H9 (cell line): ENCODE data around the gene SLC35A4. TPM values are rescaled to one million over a fixed set of nuclear protein-coding genes. Genes with fewer than 3 reads are reported as not detected.

Source experiments
- DNase-seq: peaks from one replicate; pipeline ENCODE4 v3.0.0-alpha.2; 2017
- H2AFZ ChIP-seq: one replicate; pipeline ENCODE4 v1.6.1; 2013; ENCODE audit warnings: mild to moderate bottlenecking, low read length, control low read depth, moderate library complexity
- H2AK5ac ChIP-seq: 2 replicates; pipeline ENCODE4 v1.6.1; 2013; ENCODE audit warnings: low read length, control low read depth, mixed read lengths; ENCODE audit not compliant: insufficient read length
- H2BK120ac ChIP-seq: one replicate; pipeline ENCODE4 v1.6.1; 2013; ENCODE audit warnings: low read depth, mild to moderate bottlenecking, low read length, control low read depth, inconsistent platforms; ENCODE audit not compliant: poor library complexity, severe bottlenecking
- H2BK12ac ChIP-seq: 2 replicates; pipeline ENCODE4 v1.6.1; 2013; ENCODE audit warnings: low read length, control low read depth, mixed read lengths, low read depth; ENCODE audit not compliant: insufficient read length
- H2BK15ac ChIP-seq: 2 replicates; pipeline ENCODE4 v1.6.1; 2013; ENCODE audit warnings: low read depth, low read length, control low read depth
- H2BK20ac ChIP-seq: one replicate; pipeline ENCODE4 v1.6.1; 2013; ENCODE audit warnings: low read depth, mild to moderate bottlenecking, low read length, control low read depth, inconsistent platforms; ENCODE audit not compliant: poor library complexity, severe bottlenecking
- H2BK5ac ChIP-seq: 2 replicates; pipeline ENCODE4 v1.6.1; 2013; ENCODE audit warnings: low read length, control low read depth, mixed read lengths; ENCODE audit not compliant: insufficient read length
- H3K14ac ChIP-seq: 2 replicates; pipeline ENCODE4 v1.6.1; 2013; ENCODE audit warnings: low read length, control low read depth; ENCODE audit not compliant: insufficient read depth
- H3K18ac ChIP-seq: 2 replicates; pipeline ENCODE4 v1.6.1; 2013; ENCODE audit warnings: low read depth, mild to moderate bottlenecking, mixed read lengths, low read length, control low read depth; ENCODE audit not compliant: insufficient read length
- H3K23ac ChIP-seq: 2 replicates; pipeline ENCODE4 v1.6.1; 2013; ENCODE audit warnings: low read length, control low read depth, mixed read lengths, low read depth; ENCODE audit not compliant: insufficient read length
- H3K23me2 ChIP-seq: 2 replicates; pipeline ENCODE4 v1.6.1; 2013; ENCODE audit warnings: low read depth, mild to moderate bottlenecking, mixed read lengths, low read length, control low read depth; ENCODE audit not compliant: insufficient read length, poor library complexity, severe bottlenecking
- H3K27ac ChIP-seq: 2 replicates; pipeline ENCODE4 v1.5.1; 2013; ENCODE audit warnings: low read length, control low read depth, mixed read lengths, low read depth; ENCODE audit not compliant: insufficient read length
- H3K27me3 ChIP-seq: 2 replicates; pipeline ENCODE4 v1.6.1; 2013; ENCODE audit warnings: low read length, control low read depth, inconsistent platforms; ENCODE audit not compliant: insufficient read depth
- H3K4ac ChIP-seq: 2 replicates; pipeline ENCODE4 v1.6.1; 2013; ENCODE audit warnings: low read depth, mild to moderate bottlenecking, control low read depth, inconsistent platforms, low read length, moderate library complexity
- H3K4me1 ChIP-seq: 2 replicates; pipeline ENCODE4 v1.6.1; 2013; ENCODE audit warnings: low read length, control low read depth, inconsistent platforms; ENCODE audit not compliant: insufficient read depth
- H3K4me2 ChIP-seq: 2 replicates; pipeline ENCODE4 v1.6.1; 2013; ENCODE audit warnings: low read length, control low read depth, mixed read lengths; ENCODE audit not compliant: insufficient read length, insufficient read depth
- H3K56ac ChIP-seq: 2 replicates; pipeline ENCODE4 v1.6.1; 2013; ENCODE audit warnings: low read depth, mild to moderate bottlenecking, mixed read lengths, low read length, control low read depth; ENCODE audit not compliant: insufficient read length
- H3K79me1 ChIP-seq: 2 replicates; pipeline ENCODE4 v1.6.1; 2013; ENCODE audit warnings: low read depth, mild to moderate bottlenecking, moderate library complexity, low read length, control low read depth, inconsistent platforms; ENCODE audit not compliant: insufficient read depth, poor library complexity, severe bottlenecking
- H3K79me2 ChIP-seq: 2 replicates; pipeline ENCODE4 v1.6.1; 2013; ENCODE audit warnings: low read length, control low read depth, inconsistent platforms; ENCODE audit not compliant: insufficient read depth
- H3K9ac ChIP-seq: 2 replicates; pipeline ENCODE4 v1.6.1; 2013; ENCODE audit warnings: low read length, control low read depth, mixed read lengths; ENCODE audit not compliant: insufficient read length; ENCODE audit errors: extremely low read depth
- H3K9me3 ChIP-seq: one replicate; pipeline ENCODE4 v1.6.1; 2013; ENCODE audit warnings: low read depth, low read length, inconsistent platforms; ENCODE audit not compliant: control insufficient read depth
- H3T11ph ChIP-seq: one replicate; pipeline ENCODE4 v1.6.1; 2013; ENCODE audit warnings: mild to moderate bottlenecking, low read length, control low read depth, inconsistent platforms
- H4K20me1 ChIP-seq: one replicate; pipeline ENCODE4 v1.6.1; 2013; ENCODE audit not compliant: control insufficient read depth, insufficient read length, insufficient read depth
- H4K5ac ChIP-seq: 2 replicates; pipeline ENCODE4 v1.6.1; 2013; ENCODE audit warnings: low read depth, mild to moderate bottlenecking, mixed read lengths, low read length, control low read depth; ENCODE audit not compliant: insufficient read length
- H4K8ac ChIP-seq: replicated peaks from 2 replicates; pipeline ENCODE4 v1.6.1; 2013; ENCODE audit warnings: low read length, control low read depth, mixed read lengths, low read depth; ENCODE audit not compliant: insufficient read length
- H4K91ac ChIP-seq: 2 replicates; pipeline ENCODE4 v1.6.1; 2013; ENCODE audit warnings: low read depth, mild to moderate bottlenecking, moderate library complexity, mixed read lengths, low read length, control low read depth; ENCODE audit not compliant: insufficient read length
- H3K27ac Mint-ChIP-seq, 3 experiments: 2 replicates in 2 of 3; 3 replicates in 1 of 3; pipeline ENCODE4 v1.8.0; 2020 to 2021; ENCODE audit warnings: mixed read lengths in 3 of 3, mild to moderate bottlenecking in 1 of 3, moderate library complexity in 1 of 3
- H3K27me3 Mint-ChIP-seq: 2 replicates; pipeline ENCODE4 v1.8.0; 2021; ENCODE audit warnings: low read depth, mild to moderate bottlenecking, moderate library complexity, mixed read lengths
- H3K36me3 Mint-ChIP-seq, 3 experiments: 2 replicates in 2 of 3; 3 replicates in 1 of 3; pipeline ENCODE4 v1.8.0; 2020 to 2021; ENCODE audit warnings: low read depth in 3 of 3, mixed read lengths in 3 of 3; ENCODE audit not compliant: insufficient read depth in 1 of 3
- H3K4me1 Mint-ChIP-seq, 2 experiments: 2 replicates each; pipeline ENCODE4 v1.8.0; 2020; ENCODE audit warnings: mixed read lengths in 2 of 2
- H3K4me3 Mint-ChIP-seq, 2 experiments: 2 replicates in 1 of 2; 3 replicates in 1 of 2; pipeline ENCODE4 v1.8.0; 2020 to 2021; ENCODE audit warnings: mild to moderate bottlenecking in 2 of 2, mixed read lengths in 2 of 2, moderate library complexity in 1 of 2
- H3K9me3 Mint-ChIP-seq, 2 experiments: 2 replicates in 1 of 2; 3 replicates in 1 of 2; pipeline ENCODE4 v1.8.0; 2020; ENCODE audit warnings: mild to moderate bottlenecking in 2 of 2, mixed read lengths in 2 of 2, moderate library complexity in 1 of 2
- WGBS: extraction: QIAGEN DNeasy Blood & Tissue Kit; methylation state at CpG from one replicate; pipeline ENCODE4 v1.1.7; 2013; ENCODE audit warnings: missing lambda C conversion rate, low lambda C conversion rate, mixed read lengths; ENCODE audit not compliant: insufficient read length; ENCODE audit errors: extremely low coverage; 5-methylcytosine and 5-hydroxymethylcytosine counted together
- total RNA-seq: library from RNA; stranded (reverse); gene quantifications from 2 replicates; pipeline ENCODE4 v1.2.1, GENCODE V29; 2021
- TF ChIP-seq, protein P1 (sequence below): fragments of 200-600 bp; sonication (generic); conservative IDR thresholded peaks from 3 replicates; pipeline ENCODE4 v1.8.0; 2021; ENCODE audit warnings: antibody characterized with exemption, mild to moderate bottlenecking

SLC35A4 gene
- total RNA-seq, 1 experiment from 2014 or later = 92.0 TPM

DNA sequence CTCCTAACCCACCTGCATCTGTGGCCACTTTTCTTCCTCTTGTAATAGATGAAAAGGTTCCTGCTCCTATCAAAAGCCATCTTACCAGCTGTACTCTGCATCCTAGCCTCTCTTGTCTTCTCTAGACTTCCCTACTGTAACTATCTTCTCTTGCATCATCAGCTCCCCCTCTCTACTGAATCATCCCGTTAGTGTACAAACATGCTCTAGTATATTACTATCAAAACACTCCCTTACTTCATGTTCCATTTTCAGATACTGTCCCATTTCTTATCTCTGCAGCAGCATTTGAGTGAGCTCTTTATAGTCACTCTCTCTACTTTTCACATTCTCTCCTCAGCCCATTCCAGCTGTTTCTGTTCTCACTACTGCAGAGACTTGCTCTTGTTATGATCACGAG, 10.2 kb upstream of the SLC35A4 start:
- no peaks in the 10 kb centered on the region for H3K27me3 Mint-ChIP-seq
- no peak overlapping the region for H2BK5ac ChIP-seq

More for the DNA sequence above, 10.2 kb upstream of the SLC35A4 start:
- no peak overlapping the region for H3K27ac ChIP-seq
- no peak overlapping the region for H4K5ac ChIP-seq
- Mint-ChIP-seq H3K9me3 (no peaks in the 10 kb centered on the region), H3K4me1 (peaks cover 25 to 26% of the 10 kb centered on the region in 2 experiments), H3K27ac (peak overlapping the region in 1 of 3 experiments; percentile 37; a peak in 1 of 7 replicates), H3K36me3 (peaks cover 15 to 53% (median 44%) of the 10 kb centered on the region in 3 experiments), H3K4me3 (no peak overlapping the region)
- no peaks in the 10 kb centered on the region for H3K23me2 ChIP-seq
- no peaks in the 10 kb centered on the region for H4K20me1 ChIP-seq
- no peak overlapping the region for H3K56ac ChIP-seq
- no peak overlapping the region for H2AK5ac ChIP-seq
- no peaks in the 10 kb centered on the region for H3K9me3 ChIP-seq
- no peaks in the 10 kb centered on the region for H3K27me3 ChIP-seq
- H3T11ph ChIP-seq = no peak overlapping the region
- H3K4me2 ChIP-seq = no peak overlapping the region
- H2AFZ ChIP-seq = no peak overlapping the region
- H3K23ac ChIP-seq = no peak overlapping the region
- WGBS = no CpG with 5 or more reads among the region's 2 CpGs
- no peak overlapping the region for H4K8ac ChIP-seq
- H3K4ac ChIP-seq = no peak overlapping the region
- no peak overlapping the region for H2BK20ac ChIP-seq
- H3K18ac ChIP-seq = no peak overlapping the region
- no peak overlapping the region for H2BK15ac ChIP-seq
- peaks cover 6% of the 10 kb centered on the region for H3K79me2 ChIP-seq
- 0 out of 2 replicates have a peak, but pooled peaks cover 3% of the 10 kb centered on the region for H3K4me1 ChIP-seq
- DNase-seq = no peak
- no peak overlapping the region for H2BK120ac ChIP-seq
- no peak overlapping the region for H3K14ac ChIP-seq
- no peak overlapping the region for H3K9ac ChIP-seq
- peaks cover 3% of the 10 kb centered on the region for H3K79me1 ChIP-seq
- TF ChIP-seq, protein P1, sequence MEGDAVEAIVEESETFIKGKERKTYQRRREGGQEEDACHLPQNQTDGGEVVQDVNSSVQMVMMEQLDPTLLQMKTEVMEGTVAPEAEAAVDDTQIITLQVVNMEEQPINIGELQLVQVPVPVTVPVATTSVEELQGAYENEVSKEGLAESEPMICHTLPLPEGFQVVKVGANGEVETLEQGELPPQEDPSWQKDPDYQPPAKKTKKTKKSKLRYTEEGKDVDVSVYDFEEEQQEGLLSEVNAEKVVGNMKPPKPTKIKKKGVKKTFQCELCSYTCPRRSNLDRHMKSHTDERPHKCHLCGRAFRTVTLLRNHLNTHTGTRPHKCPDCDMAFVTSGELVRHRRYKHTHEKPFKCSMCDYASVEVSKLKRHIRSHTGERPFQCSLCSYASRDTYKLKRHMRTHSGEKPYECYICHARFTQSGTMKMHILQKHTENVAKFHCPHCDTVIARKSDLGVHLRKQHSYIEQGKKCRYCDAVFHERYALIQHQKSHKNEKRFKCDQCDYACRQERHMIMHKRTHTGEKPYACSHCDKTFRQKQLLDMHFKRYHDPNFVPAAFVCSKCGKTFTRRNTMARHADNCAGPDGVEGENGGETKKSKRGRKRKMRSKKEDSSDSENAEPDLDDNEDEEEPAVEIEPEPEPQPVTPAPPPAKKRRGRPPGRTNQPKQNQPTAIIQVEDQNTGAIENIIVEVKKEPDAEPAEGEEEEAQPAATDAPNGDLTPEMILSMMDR = no peak
- no peak overlapping the region for H2BK12ac ChIP-seq
- no peak overlapping the region for H4K91ac ChIP-seq
